PC-3 (cell line): Measurements from ENCODE around the gene CDK14.

Experiments used
- EZH2 ChIP-seq: fragments of 300-600 bp; sonication (generic); IDR thresholded peaks from one replicate; pipeline ENCODE4 v1.6.1; 2017; ENCODE audit warnings: antibody characterized with exemption, mild to moderate bottlenecking, low read length; ENCODE audit not compliant: unreplicated experiment
- EZH2phosphoT487 ChIP-seq: fragments of 300-600 bp; sonication (generic); IDR thresholded peaks from 2 replicates; pipeline ENCODE4 v1.6.1; 2018; ENCODE audit warnings: mild to moderate bottlenecking, antibody characterized with exemption, low read length, borderline replicate concordance
- TF ChIP-seq, protein P1 (sequence below): fragments of 300-600 bp; sonication (generic); conservative IDR thresholded peaks from 2 replicates; pipeline ENCODE4 v1.5.1; 2017; ENCODE audit warnings: antibody characterized with exemption, low read depth, mild to moderate bottlenecking, low read length

DNA sequence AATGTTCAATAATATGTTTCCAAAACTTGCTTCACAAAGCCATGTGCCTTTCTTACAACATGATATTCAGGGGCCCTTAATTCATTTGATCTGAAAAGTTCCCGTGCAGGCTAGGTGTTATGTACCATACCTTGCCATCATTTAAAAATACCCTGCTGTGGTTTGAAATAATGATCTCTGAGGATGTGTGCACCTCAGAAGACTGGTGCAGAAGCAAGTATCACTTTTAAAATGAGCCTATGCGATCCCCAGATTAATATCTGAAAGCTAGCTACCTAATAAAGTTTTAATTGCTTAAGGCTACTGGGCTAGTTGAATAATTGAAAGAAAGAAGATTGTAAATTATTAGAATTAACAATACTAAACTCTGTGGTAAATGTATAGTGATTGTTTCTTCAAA is 262.4 kb downstream of the CDK14 start:
- TF ChIP-seq, protein P1, sequence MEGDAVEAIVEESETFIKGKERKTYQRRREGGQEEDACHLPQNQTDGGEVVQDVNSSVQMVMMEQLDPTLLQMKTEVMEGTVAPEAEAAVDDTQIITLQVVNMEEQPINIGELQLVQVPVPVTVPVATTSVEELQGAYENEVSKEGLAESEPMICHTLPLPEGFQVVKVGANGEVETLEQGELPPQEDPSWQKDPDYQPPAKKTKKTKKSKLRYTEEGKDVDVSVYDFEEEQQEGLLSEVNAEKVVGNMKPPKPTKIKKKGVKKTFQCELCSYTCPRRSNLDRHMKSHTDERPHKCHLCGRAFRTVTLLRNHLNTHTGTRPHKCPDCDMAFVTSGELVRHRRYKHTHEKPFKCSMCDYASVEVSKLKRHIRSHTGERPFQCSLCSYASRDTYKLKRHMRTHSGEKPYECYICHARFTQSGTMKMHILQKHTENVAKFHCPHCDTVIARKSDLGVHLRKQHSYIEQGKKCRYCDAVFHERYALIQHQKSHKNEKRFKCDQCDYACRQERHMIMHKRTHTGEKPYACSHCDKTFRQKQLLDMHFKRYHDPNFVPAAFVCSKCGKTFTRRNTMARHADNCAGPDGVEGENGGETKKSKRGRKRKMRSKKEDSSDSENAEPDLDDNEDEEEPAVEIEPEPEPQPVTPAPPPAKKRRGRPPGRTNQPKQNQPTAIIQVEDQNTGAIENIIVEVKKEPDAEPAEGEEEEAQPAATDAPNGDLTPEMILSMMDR, result no peak
- no peak for TF ChIP-seq EZH2phosphoT487
- TF ChIP-seq EZH2, result no peak
